Measurements from ENCODE around the gene L3MBTL1.

L3MBTL1 gene

GRCh38 chr20:43560974-43561373, 53.5 kb downstream of the L3MBTL1 start:
- H3K27me3 ChIP-seq (ENCODE audit: control insufficient read depth in 1 of 2, insufficient read depth in 2 of 2, low read length in 2 of 2) = no peaks in the 10 kb centered on the region
- H3K27ac ChIP-seq (ENCODE audit: low read length) = no peak overlapping the region
- no peak overlapping the region for H3K4me3 ChIP-seq (ENCODE audit: low read length in 2 of 2)
- no peak overlapping the region for H3K9ac ChIP-seq (ENCODE audit: low read length in 2 of 2)
- H3K4me1 ChIP-seq (ENCODE audit: control insufficient read depth, insufficient read depth, low read length) = no peaks in the 10 kb centered on the region
- H3K36me3 ChIP-seq (ENCODE audit: control insufficient read depth in 2 of 2, insufficient read depth in 2 of 2, low read length in 2 of 2) = no peaks in the 10 kb centered on the region
- no peaks in the 10 kb centered on the region for H3K9me3 ChIP-seq (ENCODE audit: control insufficient read depth in 2 of 2, low read length in 2 of 2)

GRCh38 chr20:43563429-43563828, 55.9 kb downstream of the L3MBTL1 start:
- H3K4me1 ChIP-seq (ENCODE audit: control insufficient read depth, insufficient read depth, low read length) = no peaks in the 10 kb centered on the region

GRCh38 chr20:43563991-43564390, 56.5 kb downstream of the L3MBTL1 start:
- Histone ChIP-seq H3K27ac (ENCODE audit: low read length) (no peak overlapping the region), H3K9me3 (ENCODE audit: control insufficient read depth in 2 of 2, low read length in 2 of 2) (no peaks in the 10 kb centered on the region), H3K4me1 (ENCODE audit: control insufficient read depth, insufficient read depth, low read length) (no peaks in the 10 kb centered on the region), H3K4me3 (ENCODE audit: low read length in 2 of 2) (no peak overlapping the region), H3K9ac (ENCODE audit: low read length in 2 of 2) (no peak overlapping the region), H3K36me3 (ENCODE audit: control insufficient read depth in 2 of 2, insufficient read depth in 2 of 2, low read length in 2 of 2) (no peaks in the 10 kb centered on the region), H3K27me3 (ENCODE audit: control insufficient read depth in 1 of 2, insufficient read depth in 2 of 2, low read length in 2 of 2) (no peaks in the 10 kb centered on the region)

More at GRCh38 chr20:43563429-43563828, 55.9 kb downstream of the L3MBTL1 start:
- Histone ChIP-seq H3K36me3 (ENCODE audit: control insufficient read depth in 2 of 2, insufficient read depth in 2 of 2, low read length in 2 of 2) (no peaks in the 10 kb centered on the region), H3K4me3 (ENCODE audit: low read length in 2 of 2) (no peak overlapping the region), H3K27ac (ENCODE audit: low read length) (no peak overlapping the region), H3K9me3 (ENCODE audit: control insufficient read depth in 2 of 2, low read length in 2 of 2) (no peaks in the 10 kb centered on the region), H3K9ac (ENCODE audit: low read length in 2 of 2) (no peak overlapping the region), H3K27me3 (ENCODE audit: control insufficient read depth in 1 of 2, insufficient read depth in 2 of 2, low read length in 2 of 2) (no peaks in the 10 kb centered on the region)

GRCh38 chr20:43564455-43564854, 57.0 kb downstream of the L3MBTL1 start:
- Histone ChIP-seq H3K9ac (ENCODE audit: low read length in 2 of 2) (no peak overlapping the region), H3K27me3 (ENCODE audit: control insufficient read depth in 1 of 2, insufficient read depth in 2 of 2, low read length in 2 of 2) (no peaks in the 10 kb centered on the region), H3K4me3 (ENCODE audit: low read length in 2 of 2) (no peak overlapping the region), H3K27ac (ENCODE audit: low read length) (no peak overlapping the region), H3K9me3 (ENCODE audit: control insufficient read depth in 2 of 2, low read length in 2 of 2) (no peaks in the 10 kb centered on the region), H3K4me1 (ENCODE audit: control insufficient read depth, insufficient read depth, low read length) (no peaks in the 10 kb centered on the region), H3K36me3 (ENCODE audit: control insufficient read depth in 2 of 2, insufficient read depth in 2 of 2, low read length in 2 of 2) (no peaks in the 10 kb centered on the region)

GRCh38 chr20:43564993-43565757, 57.7 kb downstream of the L3MBTL1 start:
- Histone ChIP-seq H3K9me3 (ENCODE audit: control insufficient read depth in 2 of 2, low read length in 2 of 2) (no peaks in the 10 kb centered on the region), H3K9ac (ENCODE audit: low read length in 2 of 2) (no peak overlapping the region), H3K27ac (ENCODE audit: low read length) (no peak overlapping the region), H3K4me1 (ENCODE audit: control insufficient read depth, insufficient read depth, low read length) (no peaks in the 10 kb centered on the region), H3K36me3 (ENCODE audit: control insufficient read depth in 2 of 2, insufficient read depth in 2 of 2, low read length in 2 of 2) (no peaks in the 10 kb centered on the region), H3K4me3 (ENCODE audit: low read length in 2 of 2) (no peak overlapping the region), H3K27me3 (ENCODE audit: control insufficient read depth in 1 of 2, insufficient read depth in 2 of 2, low read length in 2 of 2) (no peaks in the 10 kb centered on the region)

- Histone ChIP-seq H3K27ac (ENCODE audit: low read length) (no peak overlapping the region), H3K9ac (ENCODE audit: low read length in 2 of 2) (no peak overlapping the region), H3K27me3 (ENCODE audit: control insufficient read depth in 1 of 2, insufficient read depth in 2 of 2, low read length in 2 of 2) (no peaks in the 10 kb centered on the region), H3K36me3 (ENCODE audit: control insufficient read depth in 2 of 2, insufficient read depth in 2 of 2, low read length in 2 of 2) (no peaks in the 10 kb centered on the region), H3K9me3 (ENCODE audit: control insufficient read depth in 2 of 2, low read length in 2 of 2) (no peaks in the 10 kb centered on the region), H3K4me3 (ENCODE audit: low read length in 2 of 2) (no peak overlapping the region), H3K4me1 (ENCODE audit: control insufficient read depth, insufficient read depth, low read length) (no peaks in the 10 kb centered on the region)
These were observed 58.2 kb downstream of the L3MBTL1 start for GRCh38 chr20:43565758-43566104.

GRCh38 chr20:43567477-43567876, 60.0 kb downstream of the L3MBTL1 start:
- Histone ChIP-seq H3K4me3 (ENCODE audit: low read length in 2 of 2) (no peak overlapping the region), H3K27ac (ENCODE audit: low read length) (no peak overlapping the region), H3K4me1 (ENCODE audit: control insufficient read depth, insufficient read depth, low read length) (no peaks in the 10 kb centered on the region), H3K9me3 (ENCODE audit: control insufficient read depth in 2 of 2, low read length in 2 of 2) (no peaks in the 10 kb centered on the region), H3K9ac (ENCODE audit: low read length in 2 of 2) (no peak overlapping the region), H3K27me3 (ENCODE audit: control insufficient read depth in 1 of 2, insufficient read depth in 2 of 2, low read length in 2 of 2) (no peaks in the 10 kb centered on the region), H3K36me3 (ENCODE audit: control insufficient read depth in 2 of 2, insufficient read depth in 2 of 2, low read length in 2 of 2) (no peaks in the 10 kb centered on the region)

GRCh38 chr20:43568706-43569105, 61.2 kb downstream of the L3MBTL1 start:
- no peak overlapping the region for H3K9ac ChIP-seq (ENCODE audit: low read length in 2 of 2)
- no peak overlapping the region for H3K27ac ChIP-seq (ENCODE audit: low read length)
- H3K9me3 ChIP-seq (ENCODE audit: control insufficient read depth in 2 of 2, low read length in 2 of 2) = no peaks in the 10 kb centered on the region
- H3K27me3 ChIP-seq (ENCODE audit: control insufficient read depth in 1 of 2, insufficient read depth in 2 of 2, low read length in 2 of 2) = no peaks in the 10 kb centered on the region
- no peak overlapping the region for H3K4me3 ChIP-seq (ENCODE audit: low read length in 2 of 2)
- H3K36me3 ChIP-seq (ENCODE audit: control insufficient read depth in 2 of 2, insufficient read depth in 2 of 2, low read length in 2 of 2) = no peaks in the 10 kb centered on the region
- H3K4me1 ChIP-seq (ENCODE audit: control insufficient read depth, insufficient read depth, low read length) = no peaks in the 10 kb centered on the region

GRCh38 chr20:43569282-43569681, 61.8 kb downstream of the L3MBTL1 start:
- Histone ChIP-seq H3K4me1 (ENCODE audit: control insufficient read depth, insufficient read depth, low read length) (no peaks in the 10 kb centered on the region), H3K9ac (ENCODE audit: low read length in 2 of 2) (no peak overlapping the region), H3K4me3 (ENCODE audit: low read length in 2 of 2) (no peak overlapping the region), H3K27ac (ENCODE audit: low read length) (no peak overlapping the region), H3K36me3 (ENCODE audit: control insufficient read depth in 2 of 2, insufficient read depth in 2 of 2, low read length in 2 of 2) (no peaks in the 10 kb centered on the region), H3K9me3 (ENCODE audit: control insufficient read depth in 2 of 2, low read length in 2 of 2) (no peaks in the 10 kb centered on the region), H3K27me3 (ENCODE audit: control insufficient read depth in 1 of 2, insufficient read depth in 2 of 2, low read length in 2 of 2) (no peaks in the 10 kb centered on the region)

- Histone ChIP-seq H3K9me3 (ENCODE audit: control insufficient read depth in 2 of 2, low read length in 2 of 2) (no peaks in the 10 kb centered on the region), H3K4me3 (ENCODE audit: low read length in 2 of 2) (no peak overlapping the region), H3K27me3 (ENCODE audit: control insufficient read depth in 1 of 2, insufficient read depth in 2 of 2, low read length in 2 of 2) (no peaks in the 10 kb centered on the region), H3K9ac (ENCODE audit: low read length in 2 of 2) (no peak overlapping the region), H3K4me1 (ENCODE audit: control insufficient read depth, insufficient read depth, low read length) (no peaks in the 10 kb centered on the region), H3K27ac (ENCODE audit: low read length) (no peak overlapping the region), H3K36me3 (ENCODE audit: control insufficient read depth in 2 of 2, insufficient read depth in 2 of 2, low read length in 2 of 2) (no peaks in the 10 kb centered on the region)
These were observed 63.0 kb downstream of the L3MBTL1 start for GRCh38 chr20:43570496-43570895.

- Histone ChIP-seq H3K4me3 (ENCODE audit: low read length in 2 of 2) (no peak overlapping the region), H3K27me3 (ENCODE audit: control insufficient read depth in 1 of 2, insufficient read depth in 2 of 2, low read length in 2 of 2) (no peaks in the 10 kb centered on the region), H3K27ac (ENCODE audit: low read length) (no peak overlapping the region), H3K9ac (ENCODE audit: low read length in 2 of 2) (no peak overlapping the region), H3K4me1 (ENCODE audit: control insufficient read depth, insufficient read depth, low read length) (no peaks in the 10 kb centered on the region), H3K36me3 (ENCODE audit: control insufficient read depth in 2 of 2, insufficient read depth in 2 of 2, low read length in 2 of 2) (no peaks in the 10 kb centered on the region), H3K9me3 (ENCODE audit: control insufficient read depth in 2 of 2, low read length in 2 of 2) (no peaks in the 10 kb centered on the region)
These were observed 63.8 kb downstream of the L3MBTL1 start for GRCh38 chr20:43571310-43571709.
